ENCODE measurements around the gene ICAM1. TPM values are rescaled to one million over a fixed set of nuclear protein-coding genes. Genes with fewer than 3 reads are reported as not detected.

The ICAM1 gene
- total RNA-seq, 3 donors from 2014 or later, result 25.6 to 48.5 (median 39.5) TPM

DNA sequence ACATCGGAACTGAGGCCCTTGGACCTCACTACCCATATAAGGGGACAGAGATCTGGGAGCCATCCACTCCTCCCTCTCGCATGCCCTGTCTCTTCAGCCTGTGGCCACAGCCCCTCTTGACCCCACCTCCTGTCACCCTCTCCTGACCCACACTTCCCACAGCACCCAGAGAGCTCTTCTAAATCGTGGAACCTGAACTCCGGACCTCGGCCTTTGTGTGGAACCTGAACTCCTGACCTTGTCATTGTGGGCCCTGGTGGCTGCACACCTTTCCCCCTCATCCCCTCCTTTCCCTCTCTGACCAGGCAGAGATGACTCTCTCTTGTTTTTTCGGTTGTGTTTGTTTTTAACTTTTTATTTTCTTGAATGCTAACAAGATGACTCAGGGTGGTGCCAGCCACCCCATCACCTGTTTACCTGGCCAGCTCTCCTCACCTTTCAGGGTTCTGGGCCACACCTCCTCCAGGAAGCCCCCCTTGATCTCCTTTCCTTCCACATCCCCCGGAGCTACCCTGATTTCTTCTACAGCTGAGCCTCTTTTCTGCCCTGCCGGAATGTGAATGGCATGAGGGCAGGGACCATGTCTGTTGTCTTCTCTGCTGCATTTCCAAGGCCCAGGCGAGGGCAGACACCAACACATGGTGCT lies 13.8 kb upstream of the ICAM1 start:
- no peaks in the 10 kb centered on the region for H3K9me3 Mint-ChIP-seq
- peaks cover 22% of the 10 kb centered on the region for H3K4me1 Mint-ChIP-seq (ENCODE audit: low read depth)
- H3K27me3 Mint-ChIP-seq (ENCODE audit: low read depth), result no peaks in the 10 kb centered on the region
- ATAC-seq, result no peak
- no peak overlapping the region for H3K4me3 Mint-ChIP-seq
- H3K36me3 Mint-ChIP-seq (ENCODE audit: insufficient read depth), result peaks cover 35% of the 10 kb centered on the region
- DNase-seq, result no peak

DNA sequence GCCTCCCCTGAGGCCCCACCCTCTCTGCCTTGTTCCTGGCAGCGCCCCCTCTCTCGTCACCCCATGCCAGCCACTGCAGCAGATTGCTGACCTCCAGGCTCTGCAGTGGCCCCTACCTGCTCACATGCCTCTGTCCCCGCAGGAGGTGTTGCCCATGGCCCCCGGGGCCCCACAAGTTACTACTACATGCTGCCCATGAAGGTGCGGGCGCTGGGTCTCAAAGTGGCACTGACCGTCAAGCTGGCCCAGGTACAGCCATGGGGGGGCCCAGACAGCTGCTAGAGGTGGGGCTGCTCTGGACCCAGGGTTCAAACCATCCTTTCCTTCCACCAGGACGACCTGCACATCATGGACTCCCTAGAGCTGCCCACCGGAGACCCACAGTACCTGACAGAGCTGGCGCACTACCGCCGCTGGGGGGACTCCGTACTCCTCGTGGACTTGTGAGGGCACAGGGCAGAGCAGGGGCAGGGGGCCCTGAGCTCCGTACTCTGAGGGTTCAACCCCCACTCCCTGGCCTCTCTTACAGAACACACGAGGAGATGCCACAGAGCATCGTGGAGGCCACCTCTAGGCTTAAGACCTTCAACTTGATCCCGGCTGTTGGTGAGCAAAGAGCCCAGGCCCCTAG lies 12.7 kb upstream of the ICAM1 start:
- H3K4me1 Mint-ChIP-seq (ENCODE audit: low read depth), result peaks cover 19% of the 10 kb centered on the region
- H3K27me3 Mint-ChIP-seq (ENCODE audit: low read depth), result no peaks in the 10 kb centered on the region
- ATAC-seq (no peak), DNase-seq (no peak)
- H3K36me3 Mint-ChIP-seq (ENCODE audit: insufficient read depth), result peaks cover 35% of the 10 kb centered on the region
- H3K9me3 Mint-ChIP-seq, result no peaks in the 10 kb centered on the region
- H3K4me3 Mint-ChIP-seq, result no peak overlapping the region

DNA sequence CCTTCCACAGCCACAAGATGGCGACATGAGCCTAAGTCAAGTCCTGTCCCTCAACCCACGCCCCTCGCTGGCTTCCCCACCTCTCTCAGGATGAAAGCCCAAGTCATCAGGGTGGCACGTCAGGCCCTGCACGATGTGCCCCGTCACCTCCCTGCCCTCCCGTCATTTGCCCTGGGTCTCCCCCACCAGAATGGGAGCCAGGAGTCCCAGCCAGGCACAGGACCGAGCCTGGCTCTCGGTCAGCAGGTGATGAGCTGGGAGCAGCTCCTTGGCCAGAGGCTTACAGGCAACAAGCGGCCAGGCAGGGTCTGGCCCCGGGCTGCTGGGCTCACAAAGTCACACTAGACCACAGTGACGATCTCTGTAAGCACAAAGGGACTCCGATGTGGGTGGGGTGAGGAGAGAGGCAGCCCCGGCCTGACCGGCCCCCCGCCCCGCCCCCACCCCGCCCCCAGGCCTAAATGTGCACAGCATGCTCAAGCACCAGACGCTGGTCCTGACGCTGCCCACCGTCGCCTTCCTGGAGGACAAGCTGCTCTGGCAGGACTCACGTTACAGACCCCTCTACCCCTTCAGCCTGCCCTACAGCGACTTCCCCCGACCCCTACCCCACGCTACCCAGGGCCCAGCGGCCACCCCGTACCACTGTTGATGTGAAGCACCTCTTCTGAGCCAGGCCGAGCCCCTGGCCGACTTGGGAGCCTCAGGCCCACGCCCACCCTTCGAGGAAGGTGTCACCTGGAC lies 11.6 kb upstream of the ICAM1 start:
- Mint-ChIP-seq H3K4me1 (ENCODE audit: low read depth) (peaks cover 17% of the 10 kb centered on the region), H3K27me3 (ENCODE audit: low read depth) (no peaks in the 10 kb centered on the region), H3K4me3 (peak overlapping the region; percentile 19), H3K9me3 (no peaks in the 10 kb centered on the region), H3K36me3 (ENCODE audit: insufficient read depth) (peaks cover 28% of the 10 kb centered on the region)
- DNase-seq (peak; percentile 87), ATAC-seq (peak; percentile 76 to 79)

DNA sequence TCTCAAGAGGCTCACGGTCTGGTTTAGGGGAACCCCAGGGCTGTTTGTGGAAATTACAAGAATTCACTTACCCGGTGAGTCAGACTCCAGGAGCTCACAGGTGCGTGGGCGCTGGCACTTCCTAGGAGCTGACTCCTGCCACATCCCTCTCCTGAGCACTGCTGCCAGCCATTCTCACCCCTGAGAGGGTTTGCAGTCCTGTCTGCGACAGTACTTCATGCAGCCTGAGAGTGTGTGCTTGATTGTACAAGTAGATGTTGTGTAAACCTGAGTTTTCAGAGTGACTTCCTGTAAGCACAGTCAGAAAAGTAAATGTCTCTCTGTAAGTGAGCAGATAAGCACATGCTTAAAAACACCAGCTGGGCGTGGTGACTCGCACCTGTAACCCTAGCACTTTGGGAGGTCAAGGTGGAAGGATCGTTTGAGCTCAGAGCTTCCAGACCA lies 10.8 kb upstream of the ICAM1 start:
- Mint-ChIP-seq H3K4me3 (peak overlapping the region; percentile 16), H3K4me1 (ENCODE audit: low read depth) (peaks cover 17% of the 10 kb centered on the region), H3K27me3 (ENCODE audit: low read depth) (no peaks in the 10 kb centered on the region), H3K36me3 (ENCODE audit: insufficient read depth) (peaks cover 24% of the 10 kb centered on the region), H3K9me3 (no peaks in the 10 kb centered on the region)
- ATAC-seq (peak; percentile 70 to 75), DNase-seq (peak; percentile 49)

DNA sequence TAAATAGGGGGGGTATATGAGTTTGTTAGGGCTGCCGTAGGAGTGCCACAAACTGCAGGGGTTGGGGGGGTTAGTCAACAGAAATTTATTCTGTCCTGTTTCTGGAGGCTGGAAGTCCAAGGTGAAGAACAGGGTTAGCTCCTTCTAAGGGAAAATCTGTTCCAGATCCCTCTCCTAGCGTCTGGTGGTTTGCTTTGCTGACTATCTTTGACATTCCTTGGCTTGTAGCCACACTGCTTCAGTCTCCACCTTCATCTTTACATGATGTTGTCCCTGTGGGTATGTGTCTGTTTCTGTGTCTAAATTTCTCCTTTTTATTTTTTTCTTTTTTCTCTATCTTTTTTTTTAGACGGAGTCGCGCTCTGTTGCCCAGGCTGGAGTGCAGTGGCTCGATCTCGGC lies 8.1 kb upstream of the ICAM1 start:
- no peaks in the 10 kb centered on the region for H3K9me3 Mint-ChIP-seq
- H3K36me3 Mint-ChIP-seq (ENCODE audit: insufficient read depth), result peaks cover 7% of the 10 kb centered on the region
- ATAC-seq (no peak), DNase-seq (no peak)
- H3K27me3 Mint-ChIP-seq (ENCODE audit: low read depth), result no peaks in the 10 kb centered on the region
- H3K4me3 Mint-ChIP-seq, result no peak overlapping the region
- H3K4me1 Mint-ChIP-seq (ENCODE audit: low read depth), result peaks cover 14% of the 10 kb centered on the region

DNA sequence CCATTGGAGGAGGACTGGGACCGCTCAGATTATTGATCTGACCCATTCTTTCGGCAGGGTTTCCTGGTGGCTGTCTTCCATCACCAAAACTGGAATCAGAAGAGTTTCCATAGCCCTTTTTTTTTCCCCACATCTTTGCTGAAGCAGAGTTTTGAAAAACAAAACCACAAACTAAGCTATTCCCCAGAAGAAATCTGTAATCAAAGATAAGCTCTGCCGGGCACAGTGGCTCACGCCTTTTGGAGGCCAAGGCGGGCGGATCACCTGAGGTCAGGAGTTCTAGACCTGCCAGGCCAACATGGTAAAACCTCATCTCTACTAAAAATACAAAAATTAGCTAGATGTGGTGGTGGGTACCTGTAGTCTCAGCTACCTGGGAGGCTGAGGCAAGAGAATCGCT lies 4.2 kb upstream of the ICAM1 start:
- H3K4me1 Mint-ChIP-seq (ENCODE audit: low read depth), result peaks cover 16% of the 10 kb centered on the region
- no peaks in the 10 kb centered on the region for H3K27me3 Mint-ChIP-seq (ENCODE audit: low read depth)
- DNase-seq (no peak), ATAC-seq (no peak)
- no peak overlapping the region for H3K4me3 Mint-ChIP-seq
- no peaks in the 10 kb centered on the region for H3K9me3 Mint-ChIP-seq
- H3K36me3 Mint-ChIP-seq (ENCODE audit: insufficient read depth), result no peaks in the 10 kb centered on the region

DNA sequence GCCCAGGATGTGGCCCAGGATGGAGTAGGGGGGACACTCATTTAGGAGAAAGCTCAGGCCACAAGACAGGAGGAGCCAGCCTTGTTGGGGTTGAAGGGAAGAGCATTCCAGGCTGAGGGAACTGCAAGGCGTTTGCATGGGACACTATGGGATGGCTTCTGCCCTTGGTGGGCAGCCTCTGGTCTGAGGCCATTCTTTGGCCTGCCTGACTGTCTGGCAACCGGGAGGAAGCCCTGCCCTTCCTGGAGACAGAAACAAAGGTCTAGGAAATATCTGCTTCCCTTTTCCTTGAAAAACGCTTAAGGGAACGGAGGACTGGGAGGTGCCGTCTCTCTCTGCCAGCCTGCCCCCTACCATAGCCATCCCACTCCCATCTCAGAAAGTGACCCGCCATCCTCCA lies 2.8 kb upstream of the ICAM1 start:
- no peak for ATAC-seq
- Mint-ChIP-seq H3K27me3 (ENCODE audit: low read depth) (no peaks in the 10 kb centered on the region), H3K4me1 (ENCODE audit: low read depth) (peaks cover 22% of the 10 kb centered on the region), H3K36me3 (ENCODE audit: insufficient read depth) (no peaks in the 10 kb centered on the region), H3K4me3 (no peak overlapping the region), H3K9me3 (no peaks in the 10 kb centered on the region)
- no peak for DNase-seq

DNA sequence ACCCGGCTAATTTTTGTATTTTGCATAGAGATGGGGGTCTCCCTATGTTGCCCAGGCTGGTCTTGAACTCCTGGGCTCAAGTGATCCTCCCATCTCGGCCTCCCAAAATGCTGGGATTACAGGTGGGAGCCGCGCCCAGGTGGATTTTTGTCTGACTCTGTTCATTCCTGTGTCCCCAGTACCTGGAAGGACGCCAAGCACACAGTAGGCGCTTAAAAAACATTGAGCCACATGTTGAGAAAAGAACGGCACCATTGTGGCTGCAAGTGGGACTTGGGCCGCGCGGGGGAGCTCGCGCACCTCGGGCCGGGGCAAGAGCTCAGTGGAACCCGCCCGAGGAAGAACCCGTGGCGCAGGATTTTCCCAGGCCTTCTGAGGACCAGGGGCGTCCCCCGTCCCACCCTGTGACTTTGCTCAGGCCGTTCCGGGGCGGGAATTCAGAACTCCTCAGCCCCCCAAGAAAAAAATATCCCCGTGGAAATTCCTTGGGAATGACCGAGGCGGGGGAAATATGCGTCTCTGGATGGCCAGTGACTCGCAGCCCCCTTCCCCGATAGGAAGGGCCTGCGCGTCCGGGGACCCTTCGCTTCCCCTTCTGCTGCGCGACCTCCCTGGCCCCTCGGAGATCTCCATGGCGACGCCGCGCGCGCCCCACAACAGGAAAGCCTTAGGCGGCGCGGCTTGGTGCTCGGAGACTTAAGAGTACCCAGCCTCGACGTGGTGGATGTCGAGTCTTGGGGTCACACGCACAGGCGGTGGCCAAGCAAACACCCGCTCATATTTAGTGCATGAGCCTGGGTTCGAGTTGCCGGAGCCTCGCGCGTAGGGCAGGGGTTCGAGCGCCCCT lies 1.4 kb upstream of the ICAM1 start:
- Mint-ChIP-seq H3K9me3 (no peaks in the 10 kb centered on the region), H3K36me3 (ENCODE audit: insufficient read depth) (peaks cover 4% of the 10 kb centered on the region), H3K4me3 (peak overlapping the region; percentile 83), H3K4me1 (ENCODE audit: low read depth) (peaks cover 24% of the 10 kb centered on the region), H3K27me3 (ENCODE audit: low read depth) (no peaks in the 10 kb centered on the region)
- peak; percentile 58 to 71 for ATAC-seq
- peak; percentile 86 for DNase-seq

DNA sequence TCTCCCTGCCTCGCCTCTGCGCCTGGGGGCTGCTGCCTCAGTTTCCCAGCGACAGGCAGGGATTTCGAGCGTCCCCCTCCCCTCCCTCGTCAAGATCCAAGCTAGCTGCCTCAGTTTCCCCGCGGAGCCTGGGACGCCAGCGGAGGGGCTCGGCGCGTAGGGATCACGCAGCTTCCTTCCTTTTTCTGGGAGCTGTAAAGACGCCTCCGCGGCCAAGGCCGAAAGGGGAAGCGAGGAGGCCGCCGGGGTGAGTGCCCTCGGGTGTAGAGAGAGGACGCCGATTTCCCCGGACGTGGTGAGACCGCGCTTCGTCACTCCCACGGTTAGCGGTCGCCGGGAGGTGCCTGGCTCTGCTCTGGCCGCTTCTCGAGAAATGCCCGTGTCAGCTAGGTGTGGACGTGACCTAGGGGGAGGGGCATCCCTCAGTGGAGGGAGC lies 722 bp upstream of the ICAM1 start:
- no peaks in the 10 kb centered on the region for H3K9me3 Mint-ChIP-seq
- peak; percentile 50 to 66 for ATAC-seq
- no peaks in the 10 kb centered on the region for H3K27me3 Mint-ChIP-seq (ENCODE audit: low read depth)
- DNase-seq, result peak; percentile 57
- peak overlapping the region; percentile 83 for H3K4me3 Mint-ChIP-seq
- peaks cover 26% of the 10 kb centered on the region for H3K4me1 Mint-ChIP-seq (ENCODE audit: low read depth)
- peaks cover 9% of the 10 kb centered on the region for H3K36me3 Mint-ChIP-seq (ENCODE audit: insufficient read depth)

DNA sequence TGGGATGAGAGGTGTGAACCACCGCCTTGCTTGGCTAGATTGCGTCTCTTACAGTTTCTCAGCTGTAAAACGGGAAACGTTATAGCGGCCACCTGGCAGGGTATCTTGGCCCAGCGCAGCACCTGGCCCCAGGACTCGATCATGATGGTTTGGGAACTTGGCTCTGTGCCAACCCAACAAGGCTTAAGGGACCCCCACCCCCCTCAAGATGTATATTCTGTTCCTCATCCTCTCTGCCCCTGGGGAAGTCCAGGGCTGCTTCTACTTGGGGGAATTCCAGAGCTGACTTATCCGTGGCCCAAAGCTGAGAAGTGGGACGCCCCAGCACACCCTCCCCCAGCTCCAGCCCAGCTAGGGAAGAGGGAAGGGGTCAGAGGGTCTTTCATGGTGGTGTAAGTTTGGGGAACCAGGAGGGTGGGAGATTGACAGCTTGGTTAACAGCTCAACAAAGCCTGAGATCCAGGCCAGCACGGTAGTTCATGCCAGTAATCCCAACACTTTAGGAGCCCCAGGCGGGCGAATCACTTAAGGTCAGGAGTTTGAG lies 695 bp downstream of the ICAM1 start:
- H3K36me3 Mint-ChIP-seq (ENCODE audit: insufficient read depth), result peaks cover 10% of the 10 kb centered on the region
- peak; percentile 44 for DNase-seq
- peak; percentile 39 to 41 for ATAC-seq
- no peaks in the 10 kb centered on the region for H3K27me3 Mint-ChIP-seq (ENCODE audit: low read depth)
- H3K4me3 Mint-ChIP-seq, result peak overlapping the region; percentile 83
- no peaks in the 10 kb centered on the region for H3K9me3 Mint-ChIP-seq
- peaks cover 26% of the 10 kb centered on the region for H3K4me1 Mint-ChIP-seq (ENCODE audit: low read depth)

DNA sequence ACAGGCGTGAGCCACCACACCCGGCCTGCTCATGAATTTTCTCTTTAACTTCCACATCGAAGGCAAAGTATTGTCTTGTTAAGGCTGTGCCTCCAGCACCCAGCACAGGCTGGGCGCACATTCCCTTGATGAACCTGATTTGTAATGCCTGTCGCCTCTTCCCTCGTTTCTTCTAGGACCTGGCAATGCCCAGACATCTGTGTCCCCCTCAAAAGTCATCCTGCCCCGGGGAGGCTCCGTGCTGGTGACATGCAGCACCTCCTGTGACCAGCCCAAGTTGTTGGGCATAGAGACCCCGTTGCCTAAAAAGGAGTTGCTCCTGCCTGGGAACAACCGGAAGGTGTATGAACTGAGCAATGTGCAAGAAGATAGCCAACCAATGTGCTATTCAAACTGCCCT lies 3.7 kb downstream of the ICAM1 start:
- H3K36me3 Mint-ChIP-seq (ENCODE audit: insufficient read depth), result peaks cover 16% of the 10 kb centered on the region
- no peaks in the 10 kb centered on the region for H3K27me3 Mint-ChIP-seq (ENCODE audit: low read depth)
- H3K4me1 Mint-ChIP-seq (ENCODE audit: low read depth), result peaks cover 26% of the 10 kb centered on the region
- ATAC-seq (no peak), DNase-seq (no peak)
- H3K9me3 Mint-ChIP-seq, result no peaks in the 10 kb centered on the region
- peak overlapping the region; percentile 24 for H3K4me3 Mint-ChIP-seq

DNA sequence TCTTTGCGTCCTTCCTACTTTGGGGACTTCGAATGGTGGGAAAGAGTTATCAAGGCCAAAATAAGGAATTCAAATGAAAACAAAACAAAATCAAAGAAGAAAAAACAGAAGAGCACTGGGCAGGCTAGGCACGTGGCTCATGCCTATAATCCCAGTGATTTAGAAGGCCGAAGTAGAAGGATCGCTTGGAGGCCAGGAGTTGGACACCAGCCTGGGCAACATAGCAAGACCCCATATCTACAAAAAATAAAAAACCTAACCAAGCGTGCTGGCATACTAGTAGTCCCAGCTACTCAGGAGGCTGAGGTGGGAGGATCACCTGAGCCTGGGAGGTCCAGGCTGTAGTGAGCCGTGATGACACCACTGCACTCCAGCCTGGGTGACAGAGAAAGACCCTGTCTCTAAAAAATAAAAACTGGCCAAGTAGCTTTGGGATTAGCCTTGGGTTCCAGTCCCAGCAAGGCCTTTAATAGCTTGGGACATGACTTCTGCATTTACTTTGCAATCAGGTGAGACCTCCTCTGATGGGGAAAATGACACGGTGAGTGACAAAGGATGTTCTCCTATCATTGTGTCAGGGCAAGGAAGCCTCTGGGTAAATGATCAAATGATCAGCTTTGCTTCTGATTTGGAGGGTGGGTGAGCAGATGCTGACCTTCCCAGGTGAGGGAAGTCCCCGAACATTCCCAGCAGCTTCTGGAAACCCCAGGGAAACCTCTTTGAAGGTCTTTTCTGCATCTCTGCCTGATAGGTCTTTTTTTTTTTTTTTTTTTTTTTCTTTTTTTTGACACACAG lies 7.1 kb downstream of the ICAM1 start:
- ATAC-seq, result no peak
- peaks cover 11% of the 10 kb centered on the region for H3K4me1 Mint-ChIP-seq (ENCODE audit: low read depth)
- no peak for DNase-seq
- no peaks in the 10 kb centered on the region for H3K27me3 Mint-ChIP-seq (ENCODE audit: low read depth)
- H3K36me3 Mint-ChIP-seq (ENCODE audit: insufficient read depth), result peaks cover 19% of the 10 kb centered on the region
- H3K4me3 Mint-ChIP-seq, result no peak overlapping the region
- no peaks in the 10 kb centered on the region for H3K9me3 Mint-ChIP-seq

DNA sequence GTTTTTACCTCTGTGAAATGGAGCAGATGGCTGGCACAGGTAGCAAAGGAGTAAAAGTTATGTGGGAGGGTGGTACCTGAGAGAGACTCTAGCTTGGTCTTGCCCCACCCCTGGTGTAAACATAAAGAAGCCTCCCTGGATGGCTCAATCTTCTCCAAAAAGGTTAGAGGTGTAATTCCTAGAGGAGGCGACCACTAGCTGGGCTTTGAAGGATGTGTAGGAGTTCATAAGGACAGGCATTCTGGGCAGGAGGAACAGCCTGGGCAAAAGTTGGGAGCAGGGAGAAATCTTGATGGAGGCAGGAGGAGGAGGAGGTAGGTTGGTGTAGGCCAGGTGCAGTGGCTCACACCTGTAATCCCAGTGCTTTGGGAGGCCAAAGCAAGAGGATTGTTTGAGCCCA lies 8.0 kb downstream of the ICAM1 start:
- H3K4me3 Mint-ChIP-seq, result no peak overlapping the region
- no peaks in the 10 kb centered on the region for H3K9me3 Mint-ChIP-seq
- H3K36me3 Mint-ChIP-seq (ENCODE audit: insufficient read depth), result peaks cover 20% of the 10 kb centered on the region

More for the DNA sequence above, 8.0 kb downstream of the ICAM1 start:
- Mint-ChIP-seq H3K4me1 (ENCODE audit: low read depth) (peaks cover 10% of the 10 kb centered on the region), H3K27me3 (ENCODE audit: low read depth) (no peaks in the 10 kb centered on the region)
- ATAC-seq (no peak), DNase-seq (no peak)

Measured in activated T-cell treated with anti-CD3 and anti-CD28 coated beads, Interleukin-2, amount 50 U/mL, for 4 hours (primary cell).